Stimulated activated CD8-positive, alpha-beta memory T cell treated with anti-CD3 and anti-CD28 coated beads, Interleukin-7, amount 100 ng/mL, for 48 hours (primary cell): ENCODE results near the gene PIK3C2G.

Experiments used
- DNase-seq, 2 donors: peaks; one replicate each; pipeline ENCODE4 v3.0.0-alpha.2; 2020; ENCODE audit warnings: low read depth in 1 of 2; ENCODE audit errors: extremely low read depth in 1 of 2

Gene PIK3C2G

DNA sequence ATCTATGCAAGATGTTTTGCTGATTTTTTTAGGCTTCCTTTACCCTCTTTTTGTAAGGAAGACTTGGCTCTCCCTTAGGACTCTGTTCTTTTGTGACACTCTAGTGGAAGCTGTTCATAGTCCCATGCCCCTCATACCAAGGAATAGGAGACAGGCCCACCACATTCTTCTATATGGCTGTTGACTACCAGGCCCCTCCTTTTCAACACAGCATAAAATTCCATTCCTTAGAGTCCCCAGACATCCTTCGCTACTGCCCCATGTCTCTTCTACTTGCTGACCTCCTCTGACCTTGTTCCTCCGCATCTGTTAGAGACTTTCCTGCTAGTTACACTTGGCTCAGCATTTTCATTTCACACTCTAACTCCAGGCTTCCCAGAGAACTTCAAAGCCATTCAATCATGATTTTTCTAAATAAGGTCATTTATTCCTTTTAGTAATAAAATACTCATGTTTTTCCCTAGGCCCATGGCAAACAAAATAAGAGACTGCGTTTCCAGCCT lies 9.7 kb downstream of the PIK3C2G start:
- DNase-seq: no peak

DNA sequence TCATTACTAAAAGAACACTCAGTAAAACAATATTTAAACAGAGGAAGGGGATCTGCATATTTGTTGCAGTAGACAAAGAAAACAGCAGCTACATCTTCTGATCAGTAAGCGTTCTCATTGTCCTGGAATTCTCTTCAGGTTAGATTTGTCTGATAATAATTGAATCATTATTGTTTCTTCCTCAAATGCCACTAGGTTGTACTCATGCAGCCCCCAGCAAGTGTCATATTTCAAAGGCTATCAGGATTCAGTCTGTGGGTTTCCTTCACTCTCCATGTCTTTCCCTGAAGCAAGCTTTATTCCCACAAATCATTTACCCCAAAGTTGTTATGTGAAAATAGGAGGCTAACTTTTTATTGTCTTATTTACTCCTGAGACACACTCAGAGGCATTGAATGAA lies 14.7 kb downstream of the PIK3C2G start:
- no peak for DNase-seq

DNA sequence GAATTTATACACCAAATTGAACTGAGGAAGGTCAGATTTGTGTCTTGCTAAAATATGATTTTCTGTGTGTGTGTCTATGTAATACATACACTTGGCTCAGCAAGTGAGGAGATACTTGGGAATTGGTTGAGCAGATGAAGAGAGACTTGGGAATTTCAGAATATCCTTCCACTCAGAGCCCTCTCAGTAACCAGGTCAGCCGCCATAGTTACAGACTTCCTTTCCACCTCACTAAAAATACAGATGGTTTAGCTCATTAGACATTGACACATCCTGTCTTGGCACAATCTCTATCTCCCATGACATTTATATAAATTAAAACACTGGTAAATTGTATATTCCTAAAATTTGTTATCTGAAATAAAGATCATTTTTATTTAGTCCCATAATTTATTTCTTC lies 15.9 kb downstream of the PIK3C2G start:
- no peak for DNase-seq

DNA sequence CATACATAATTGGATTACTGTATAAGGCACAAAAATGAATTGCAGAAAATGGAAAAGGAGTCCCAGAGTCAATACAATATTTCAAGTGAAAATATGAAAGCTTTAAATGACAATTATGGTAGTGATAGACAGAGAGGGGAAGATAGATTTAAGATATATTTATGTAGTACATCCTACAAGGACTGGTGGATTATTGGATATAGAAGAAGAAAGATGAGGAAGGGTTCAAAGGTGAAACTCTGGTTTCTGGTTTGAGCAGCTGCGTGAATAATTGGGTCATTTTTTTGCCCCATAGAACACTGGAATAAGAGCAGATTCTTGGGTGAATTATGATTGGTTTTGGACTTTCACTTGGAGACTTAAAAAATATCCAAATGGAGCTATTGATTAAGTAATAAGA lies 19.4 kb downstream of the PIK3C2G start:
- DNase-seq: no peak

DNA sequence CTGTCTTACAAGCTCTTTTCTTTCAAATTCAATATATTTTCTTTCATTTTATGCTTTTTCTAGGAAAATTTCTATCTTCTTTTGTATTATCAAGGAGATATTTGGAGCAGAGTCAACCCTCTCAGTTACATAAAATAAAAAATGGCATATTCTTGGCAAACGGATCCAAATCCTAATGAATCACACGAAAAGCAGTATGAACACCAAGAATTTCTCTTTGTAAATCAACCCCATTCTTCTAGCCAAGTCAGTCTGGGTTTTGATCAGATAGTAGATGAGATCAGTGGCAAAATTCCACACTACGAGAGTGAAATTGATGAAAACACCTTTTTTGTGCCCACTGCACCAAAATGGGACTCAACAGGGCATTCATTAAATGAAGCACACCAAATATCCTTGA lies 20.6 kb downstream of the PIK3C2G start:
- no peak for DNase-seq

DNA sequence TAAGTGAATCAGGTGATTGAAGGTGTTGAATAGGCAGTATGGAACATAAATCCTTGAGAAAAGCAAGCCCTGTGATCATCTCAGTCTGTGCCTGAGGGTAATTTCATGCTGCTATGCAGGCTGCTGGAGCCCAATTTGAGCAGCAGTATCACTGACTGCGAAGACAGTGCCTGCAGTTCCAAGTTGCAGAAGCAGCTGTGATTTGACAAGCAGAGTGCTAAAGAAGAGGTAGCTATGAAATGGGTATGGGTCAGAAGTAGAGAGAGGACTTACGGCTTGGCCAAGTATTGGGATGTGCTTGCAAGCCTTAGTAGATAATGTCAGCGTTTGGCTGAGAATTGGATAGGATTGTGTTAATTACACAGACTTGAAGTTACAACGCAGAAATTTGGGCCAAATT lies 22.5 kb downstream of the PIK3C2G start:
- no peak for DNase-seq

DNA sequence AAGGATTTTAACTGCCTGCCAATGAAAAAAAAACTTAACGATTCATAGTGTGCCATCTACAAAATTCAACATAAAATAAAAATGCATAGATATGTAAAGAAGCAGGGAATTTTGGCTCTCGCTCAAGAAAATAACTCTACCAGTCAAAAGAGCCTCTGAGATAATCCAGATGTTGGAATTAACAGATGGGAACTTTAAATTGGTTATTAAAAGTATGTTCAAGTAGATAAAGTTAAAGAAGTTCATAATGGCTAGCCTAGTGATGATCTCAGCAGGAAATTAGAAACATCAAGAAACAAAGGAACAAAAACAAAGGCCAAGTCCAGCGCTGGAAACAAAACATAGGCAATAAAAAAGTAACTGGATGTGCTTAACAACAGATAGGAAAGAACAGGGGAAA lies 23.1 kb downstream of the PIK3C2G start:
- DNase-seq: no peak

DNA sequence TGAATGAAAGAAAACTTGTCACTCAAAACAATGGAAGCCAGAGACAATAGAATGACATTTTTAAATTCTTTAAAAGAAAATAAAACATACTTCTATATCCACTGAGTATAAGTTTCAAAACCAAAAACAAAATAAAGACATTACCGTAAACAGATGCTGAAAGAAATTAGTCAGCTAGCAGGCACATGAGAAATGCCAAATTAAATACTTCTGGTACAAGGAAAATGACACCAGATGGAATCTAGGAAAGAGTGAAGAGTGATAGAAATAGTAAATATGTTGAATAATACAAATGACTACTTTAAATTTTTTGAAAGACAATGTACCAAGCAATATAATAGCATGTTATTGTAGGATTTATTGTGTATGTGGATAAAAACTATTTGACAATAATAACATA lies 23.8 kb downstream of the PIK3C2G start:
- DNase-seq: no peak

DNA sequence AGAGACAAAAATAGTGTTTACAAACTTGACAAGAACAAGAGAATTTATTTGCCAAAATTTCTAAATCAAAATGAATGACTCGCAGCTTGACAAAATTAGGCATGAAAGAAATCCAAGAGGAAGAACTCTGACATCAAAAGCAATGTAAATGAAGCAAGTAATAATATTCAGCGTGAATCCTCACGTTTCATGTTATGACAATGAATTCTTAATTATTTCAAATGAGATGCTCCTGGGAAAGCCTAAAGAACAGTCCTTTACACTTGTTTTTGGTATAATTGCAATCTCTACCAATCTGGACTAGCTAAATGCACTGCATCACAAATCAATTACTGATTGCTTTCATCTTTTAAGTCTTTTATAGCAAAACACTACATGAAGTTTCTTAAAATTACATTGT lies 29.1 kb downstream of the PIK3C2G start:
- no peak for DNase-seq

DNA sequence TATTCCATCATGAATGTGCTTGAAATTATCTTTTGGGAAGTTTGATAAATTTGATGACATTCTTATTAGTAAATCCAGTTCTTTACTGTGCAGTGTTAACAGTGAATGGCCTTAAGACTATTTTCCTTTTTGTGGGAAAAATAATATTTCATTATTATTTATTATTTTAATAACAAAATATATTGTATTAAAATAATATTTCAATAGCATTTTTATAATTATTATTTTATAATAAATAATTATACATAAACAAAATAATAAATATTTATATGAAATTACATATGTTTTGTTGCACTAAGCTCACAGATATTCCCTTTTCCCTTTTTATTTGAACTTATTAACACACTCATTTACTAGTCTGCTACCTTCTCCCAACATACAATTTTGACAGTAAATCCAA lies 33.6 kb downstream of the PIK3C2G start:
- no peak for DNase-seq

DNA sequence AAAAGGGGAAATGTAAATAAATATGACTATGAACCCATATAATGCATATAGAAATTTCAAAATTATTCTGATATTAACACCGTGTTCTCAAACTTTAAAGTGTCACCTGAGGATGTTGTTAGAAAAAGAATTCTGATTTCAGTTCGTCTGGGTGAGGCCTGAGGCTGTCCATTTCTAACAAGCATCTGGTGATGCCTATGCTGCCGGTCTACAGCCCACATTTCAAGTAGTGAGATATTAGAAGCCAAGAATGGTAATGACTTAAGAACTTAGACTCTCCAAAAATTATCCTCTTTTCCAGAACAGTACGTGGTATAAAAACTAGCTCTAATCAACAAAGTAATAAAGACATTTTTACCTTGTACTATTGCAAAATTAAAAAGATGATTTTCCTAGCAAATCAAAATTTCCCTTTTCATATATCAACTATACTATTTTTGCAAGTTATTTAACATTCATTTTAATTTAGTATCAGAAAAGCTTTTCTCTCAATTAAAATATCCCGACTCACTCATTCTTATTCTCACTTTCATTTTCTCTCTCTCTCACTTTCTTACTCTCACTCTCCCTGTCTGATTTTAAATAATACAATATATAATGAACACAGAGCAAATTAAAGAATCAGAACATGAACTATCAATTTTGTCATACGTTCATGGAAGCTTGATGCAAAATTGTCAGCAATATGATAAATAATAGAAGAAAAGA lies 35.0 kb downstream of the PIK3C2G start:
- DNase-seq: no peak

DNA sequence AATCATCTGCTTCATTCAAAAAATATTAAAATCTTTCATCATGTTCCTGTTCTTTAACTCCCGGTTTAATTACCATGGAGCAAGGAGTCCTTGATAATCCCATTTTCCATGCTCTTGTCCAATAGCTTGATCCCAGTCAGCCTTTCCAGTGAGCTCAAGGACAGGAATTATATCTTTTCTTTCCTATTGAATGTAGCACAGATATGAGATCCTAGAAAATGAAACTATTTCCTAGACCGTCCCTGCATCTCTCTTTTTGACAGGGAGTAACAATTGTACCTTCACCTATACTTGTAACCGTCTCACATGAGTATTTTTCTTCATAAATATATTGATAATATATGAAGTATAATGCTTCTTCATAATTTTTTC lies 35.6 kb downstream of the PIK3C2G start:
- no peak for DNase-seq

DNA sequence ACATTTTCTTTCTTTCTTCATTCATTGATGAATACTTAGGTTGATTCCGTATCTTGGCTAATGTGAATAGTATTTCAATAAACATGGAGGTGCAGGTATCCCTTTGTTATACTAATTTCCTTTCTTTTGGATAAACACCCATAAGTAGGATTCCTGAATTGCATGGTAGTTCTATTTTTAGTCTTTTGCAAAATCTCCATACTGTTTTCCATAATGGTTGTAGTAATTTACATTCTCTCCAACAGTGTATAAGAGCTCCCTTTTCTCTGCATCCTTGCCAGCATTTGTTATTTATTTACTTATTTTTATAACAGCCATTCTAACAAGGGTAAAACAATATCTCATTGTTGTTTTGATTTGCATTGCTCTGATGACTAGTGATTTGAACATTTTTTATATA lies 36.6 kb downstream of the PIK3C2G start:
- no peak for DNase-seq

DNA sequence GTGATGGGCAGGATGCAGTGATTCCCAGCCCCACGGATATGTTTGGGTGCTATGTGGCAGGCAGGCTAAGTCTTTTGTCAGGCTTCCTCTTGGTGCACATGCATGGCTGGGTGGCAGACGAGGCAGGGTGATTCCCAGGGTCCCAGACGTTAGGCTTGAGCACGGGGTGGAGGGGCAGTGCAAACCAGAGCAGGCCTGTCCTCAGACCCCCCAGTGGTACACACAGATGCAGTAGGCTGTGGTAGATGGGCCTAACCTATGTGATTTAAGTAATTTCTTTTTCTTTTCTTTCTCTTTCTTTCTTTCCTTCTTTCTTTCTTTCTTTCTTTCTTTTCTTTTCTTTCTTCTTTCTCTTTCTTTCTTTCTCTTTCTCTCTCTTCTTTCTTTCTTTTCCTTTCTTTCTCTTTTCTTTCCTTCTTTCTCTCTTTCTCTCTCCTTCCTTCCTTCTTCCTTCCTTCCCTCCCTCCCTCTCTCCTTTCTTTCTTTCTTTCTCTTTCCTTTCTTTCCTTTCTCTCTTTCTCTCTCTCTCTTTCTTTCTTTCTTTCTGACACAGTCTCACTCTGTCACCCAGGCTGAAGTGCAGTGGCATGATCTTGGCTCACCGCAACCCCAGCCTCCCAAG lies 41.6 kb downstream of the PIK3C2G start:
- DNase-seq: no peak

DNA sequence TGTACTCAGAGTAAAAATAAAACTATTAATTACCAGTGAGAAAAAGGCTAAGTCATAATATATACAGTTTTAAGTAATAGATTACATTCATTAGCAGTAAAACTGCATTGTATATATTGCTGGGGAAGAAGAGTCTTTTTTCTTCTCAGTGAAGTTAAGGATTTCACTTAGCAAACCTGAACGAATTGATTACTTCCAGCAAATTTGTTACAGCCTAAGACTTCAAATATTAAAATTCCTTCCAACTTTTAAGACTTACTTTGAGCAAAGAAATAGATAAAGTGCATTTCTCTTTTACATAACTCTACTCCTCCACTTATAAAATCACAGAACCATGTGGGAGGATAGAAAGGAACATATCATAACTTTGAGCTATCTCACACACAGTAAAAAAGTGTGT lies 43.3 kb downstream of the PIK3C2G start:
- DNase-seq: no peak

DNA sequence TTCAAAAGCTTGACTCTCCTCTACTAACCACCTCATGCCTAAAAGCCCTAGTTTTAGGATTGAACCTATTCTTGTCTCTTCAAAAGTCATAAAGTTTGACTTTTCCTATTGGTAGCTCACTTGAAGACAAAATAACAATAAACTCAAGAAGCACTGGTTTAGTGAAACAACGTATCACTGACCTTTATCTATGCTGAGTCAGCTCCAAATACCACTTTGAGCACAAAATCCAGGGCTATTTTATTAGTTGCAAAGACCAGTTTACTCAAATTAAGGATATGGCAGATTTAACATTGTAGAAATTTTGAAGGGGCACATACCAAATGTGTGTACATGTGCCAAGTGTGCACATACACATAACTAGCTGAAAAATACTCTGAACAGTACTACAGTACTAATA lies 45.0 kb downstream of the PIK3C2G start:
- no peak for DNase-seq

DNA sequence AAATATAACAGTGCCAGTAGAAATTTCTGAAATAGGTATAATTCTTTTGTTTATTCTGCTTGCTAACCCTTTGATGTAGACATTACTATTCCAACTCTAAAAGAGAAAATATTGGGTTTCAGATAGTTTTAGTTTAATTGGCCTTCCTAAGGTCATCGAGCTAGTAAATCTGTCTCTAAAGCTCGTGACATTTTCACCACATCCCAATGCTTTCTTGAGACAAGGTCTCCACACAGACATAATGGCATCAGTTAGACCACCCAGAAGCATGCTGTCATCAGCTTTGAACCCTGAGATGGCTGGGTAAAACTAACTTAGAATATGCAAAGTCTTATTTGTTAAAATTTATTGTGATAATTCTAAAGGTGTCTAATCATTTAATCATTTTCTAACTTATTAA lies 52.0 kb downstream of the PIK3C2G start:
- DNase-seq: no peak

DNA sequence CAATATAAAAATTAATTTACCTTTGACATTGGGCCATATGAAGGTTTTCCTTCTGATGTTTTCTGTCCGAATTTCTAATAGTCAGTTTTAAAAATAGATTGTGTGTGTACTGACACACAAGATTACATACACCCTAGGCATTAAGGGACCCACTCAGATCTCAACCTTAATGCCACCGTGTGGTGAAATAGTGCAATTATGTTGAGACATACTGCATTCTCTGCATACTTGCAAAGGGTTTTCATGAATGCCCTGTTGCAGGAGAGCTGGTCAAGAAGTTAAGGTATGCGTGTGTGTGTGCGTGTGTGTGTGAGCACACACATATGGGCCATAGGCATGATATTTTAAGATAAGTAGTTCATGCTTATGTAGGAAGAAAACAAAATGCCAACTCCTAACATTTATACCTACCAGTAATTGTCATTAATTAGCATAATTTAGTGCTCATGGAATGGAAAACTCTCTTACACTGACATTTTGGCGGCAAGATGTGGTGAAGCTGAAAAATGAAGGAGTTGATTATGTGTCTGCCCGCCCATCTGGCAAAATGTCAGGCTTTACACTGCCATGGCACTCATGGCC lies 58.8 kb downstream of the PIK3C2G start:
- DNase-seq: no peak

DNA sequence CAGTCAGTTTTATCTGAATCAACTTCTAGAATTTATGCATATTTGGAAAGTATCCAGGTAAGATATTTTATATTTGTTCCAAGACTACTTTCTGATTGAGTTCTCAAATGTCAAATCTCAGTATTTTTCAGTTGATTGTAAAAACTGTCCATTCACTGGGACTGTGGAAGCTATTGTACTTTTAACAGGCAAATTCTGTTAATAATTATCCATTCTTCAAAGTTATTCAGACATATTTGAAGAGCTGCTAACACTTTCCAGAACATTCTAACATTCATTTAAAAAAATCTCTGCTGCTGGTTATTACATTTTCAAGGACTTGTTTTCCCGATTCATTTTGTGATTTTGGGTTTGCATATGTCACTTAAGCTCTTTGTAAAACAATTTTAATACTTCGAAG lies 59.7 kb downstream of the PIK3C2G start:
- DNase-seq: no peak

DNA sequence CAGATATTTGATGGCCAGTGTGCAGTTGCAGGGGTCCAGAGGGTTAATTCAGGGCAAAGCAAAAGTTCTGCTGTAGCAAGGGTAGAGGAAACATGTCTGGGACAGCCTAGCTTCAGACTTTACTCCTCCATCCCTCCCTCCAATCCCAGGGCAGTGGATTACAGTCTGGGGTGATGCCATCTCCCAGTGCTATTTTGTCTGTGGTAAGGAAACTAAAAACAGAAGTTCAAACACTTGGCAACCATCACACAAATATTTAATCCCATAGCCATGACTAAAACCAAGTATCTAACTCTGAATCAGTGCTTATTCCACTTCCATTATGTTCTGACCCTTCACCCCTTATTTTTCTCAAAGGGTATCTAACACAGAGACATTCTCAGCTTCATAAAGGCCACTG lies 61.8 kb downstream of the PIK3C2G start:
- DNase-seq: no peak

DNA sequence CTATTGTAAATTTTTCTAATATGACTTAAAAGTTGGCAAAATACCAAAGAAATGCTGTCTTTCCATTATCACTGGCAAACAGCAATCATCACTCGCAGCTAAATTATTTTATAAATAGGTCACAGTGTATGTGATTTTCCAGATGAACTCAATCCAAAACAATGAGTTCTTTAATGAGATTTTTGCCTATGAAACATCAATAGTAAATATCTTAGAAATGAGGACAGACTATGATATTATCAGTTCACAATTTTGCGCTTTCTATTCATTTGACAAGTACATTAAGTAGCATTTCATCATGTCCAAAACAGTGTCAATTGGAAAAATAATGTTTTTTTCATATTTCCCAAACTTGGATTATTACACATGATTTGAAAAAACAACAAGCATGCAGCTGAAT lies 65.7 kb downstream of the PIK3C2G start:
- DNase-seq: no peak

DNA sequence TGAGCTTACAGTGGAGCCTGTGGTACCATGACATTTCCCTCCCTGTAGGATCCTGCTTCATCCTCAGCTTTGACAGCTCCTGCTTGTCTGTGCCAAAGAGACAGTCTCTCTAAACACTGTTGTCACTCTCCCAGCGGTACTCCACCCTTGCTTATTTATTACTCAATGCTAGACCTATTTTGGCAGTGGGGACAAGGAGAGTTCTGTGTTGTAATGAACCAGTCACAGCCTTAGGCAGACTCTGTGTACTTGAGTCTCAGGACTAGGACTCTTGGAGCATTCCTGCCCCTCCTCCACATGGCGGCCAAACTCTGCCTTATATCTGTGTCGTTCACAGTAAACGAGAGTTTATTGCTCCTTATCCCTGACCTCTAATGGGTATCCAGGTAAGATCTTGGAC lies 70.9 kb downstream of the PIK3C2G start:
- DNase-seq: no peak

DNA sequence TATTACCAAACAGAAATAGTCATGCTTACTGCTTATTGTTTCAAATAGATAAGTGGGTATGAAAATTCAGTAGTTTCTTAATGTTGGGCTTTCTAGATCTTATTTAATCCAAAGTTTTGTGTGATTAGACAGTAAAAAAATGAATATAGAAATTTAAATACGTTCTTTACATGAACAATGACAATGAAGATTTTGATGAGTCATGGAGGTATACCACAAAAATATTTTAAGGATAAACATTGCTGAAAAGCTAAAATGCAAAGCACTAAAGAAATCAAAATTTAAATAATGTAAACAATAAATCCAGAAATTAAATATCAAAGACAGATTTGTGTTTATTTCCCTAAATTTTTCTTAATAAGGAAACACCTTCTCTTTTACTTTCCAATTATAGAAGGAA lies 78.3 kb downstream of the PIK3C2G start:
- no peak for DNase-seq
